OCI-LY7 (cell line): ENCODE results near the gene IPCEF1.

Experiments used
- EZH2phosphoT487 ChIP-seq: fragments of 200-600 bp; sonication (generic); IDR thresholded peaks from 2 replicates; pipeline ENCODE4 v1.6.1; 2018; ENCODE audit warnings: low read depth, borderline replicate concordance, mild to moderate bottlenecking, mixed run types, antibody characterized with exemption, low read length, moderate library complexity, mixed read lengths
- TF ChIP-seq, protein P1 (sequence below): fragments of 200-600 bp; sonication (generic); conservative IDR thresholded peaks from 2 replicates; pipeline ENCODE4 v1.5.1; 2014; ENCODE audit warnings: mild to moderate bottlenecking, antibody characterized with exemption, low read length, moderate library complexity, mixed read lengths

DNA sequence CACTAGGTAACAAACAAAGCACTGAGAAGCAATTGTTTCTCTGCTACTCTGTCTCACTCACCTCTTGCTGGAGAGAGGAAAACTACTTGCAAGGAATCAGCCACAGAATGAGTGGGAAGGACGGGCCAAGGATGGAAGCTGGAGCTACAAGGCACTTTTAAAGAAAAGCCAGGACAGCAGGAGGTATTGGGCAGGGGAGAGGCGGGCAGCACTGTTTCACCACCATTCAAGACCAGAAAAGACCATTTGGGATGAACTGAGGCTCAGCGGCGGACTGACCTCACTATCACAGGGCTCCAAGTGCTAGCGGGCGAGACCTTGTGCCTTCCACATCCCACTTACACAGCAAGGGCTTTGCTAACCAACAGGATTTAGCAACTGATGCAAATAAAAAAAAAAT lies 137.4 kb downstream of the IPCEF1 start:
- TF ChIP-seq, protein P1, sequence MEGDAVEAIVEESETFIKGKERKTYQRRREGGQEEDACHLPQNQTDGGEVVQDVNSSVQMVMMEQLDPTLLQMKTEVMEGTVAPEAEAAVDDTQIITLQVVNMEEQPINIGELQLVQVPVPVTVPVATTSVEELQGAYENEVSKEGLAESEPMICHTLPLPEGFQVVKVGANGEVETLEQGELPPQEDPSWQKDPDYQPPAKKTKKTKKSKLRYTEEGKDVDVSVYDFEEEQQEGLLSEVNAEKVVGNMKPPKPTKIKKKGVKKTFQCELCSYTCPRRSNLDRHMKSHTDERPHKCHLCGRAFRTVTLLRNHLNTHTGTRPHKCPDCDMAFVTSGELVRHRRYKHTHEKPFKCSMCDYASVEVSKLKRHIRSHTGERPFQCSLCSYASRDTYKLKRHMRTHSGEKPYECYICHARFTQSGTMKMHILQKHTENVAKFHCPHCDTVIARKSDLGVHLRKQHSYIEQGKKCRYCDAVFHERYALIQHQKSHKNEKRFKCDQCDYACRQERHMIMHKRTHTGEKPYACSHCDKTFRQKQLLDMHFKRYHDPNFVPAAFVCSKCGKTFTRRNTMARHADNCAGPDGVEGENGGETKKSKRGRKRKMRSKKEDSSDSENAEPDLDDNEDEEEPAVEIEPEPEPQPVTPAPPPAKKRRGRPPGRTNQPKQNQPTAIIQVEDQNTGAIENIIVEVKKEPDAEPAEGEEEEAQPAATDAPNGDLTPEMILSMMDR, result no peak
- TF ChIP-seq EZH2phosphoT487, result no peak
